ENCODE data around the gene ARHGEF40.

ARHGEF40 gene

DNA sequence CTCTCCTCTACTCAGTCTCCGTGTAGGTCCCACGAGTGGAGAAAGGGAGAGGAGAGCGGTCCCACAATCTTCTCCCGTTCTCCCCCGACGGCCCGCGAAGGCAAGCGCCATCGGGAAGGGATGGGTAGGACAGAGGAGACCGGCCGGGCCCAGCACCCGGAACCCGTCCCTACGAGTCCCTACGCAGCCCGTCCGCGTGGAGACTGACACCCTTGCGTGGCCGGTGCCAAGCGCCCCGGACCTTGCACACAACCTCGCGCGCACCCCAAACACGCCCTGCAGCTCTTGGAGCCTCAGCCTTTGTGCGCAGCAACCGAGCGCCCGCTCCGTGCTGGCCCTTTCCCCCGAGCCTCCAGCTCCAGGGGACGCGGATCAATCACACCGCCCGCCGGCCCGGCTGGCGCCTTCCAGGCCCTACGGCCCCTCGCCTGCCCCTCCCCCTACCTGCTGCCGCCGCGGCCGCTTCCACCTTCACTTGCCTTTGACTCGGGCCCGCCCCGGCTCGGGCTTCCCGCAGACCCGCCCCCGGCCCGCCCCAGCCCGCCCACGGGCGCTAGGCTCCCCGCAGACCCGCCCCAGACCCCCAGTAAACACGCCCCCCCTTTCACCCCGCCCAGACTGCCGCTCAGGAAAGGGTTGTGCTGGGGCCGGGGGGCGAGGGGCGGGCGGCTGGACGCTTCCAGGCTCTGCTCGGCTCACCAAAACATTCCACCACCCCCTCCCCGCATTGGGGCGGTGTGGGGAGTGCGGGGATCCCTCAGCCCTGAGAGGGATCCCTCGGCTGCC, 45.3 kb upstream of the ARHGEF40 start, which contains the start of gene NDRG2:
Gene NDRG2, minus strand, starts transcription at position 477 of the 786 bp plus-strand sequence. CDS start 1,746 bp downstream, outside the sequence.
- no peaks in the 10 kb centered on the region for H3K9me3 ChIP-seq
- H3K27ac ChIP-seq: peak within 1 kb of the TSS; percentile 96 to 97
- peaks cover 6 to 47% (median 33%) of the 10 kb centered on the region in 4 donors for H3K4me1 ChIP-seq
- peak within 1 kb of the TSS; percentile 86 to 96 for H3K4me3 ChIP-seq
- H3K27me3 ChIP-seq: no peaks in the 10 kb centered on the region
- peaks cover 16 to 27% (median 17%) of the 10 kb centered on the region in 3 donors for H3K36me3 ChIP-seq
- intact Hi-C loops (cut with DNase I; ENCODE audit: low total_unique reads): loop anchor here (5.0 kb wide), 1 partner anchor 78 kb away; the partner anchor contains the start of gene TMEM253
- TF ChIP-seq, protein P1, sequence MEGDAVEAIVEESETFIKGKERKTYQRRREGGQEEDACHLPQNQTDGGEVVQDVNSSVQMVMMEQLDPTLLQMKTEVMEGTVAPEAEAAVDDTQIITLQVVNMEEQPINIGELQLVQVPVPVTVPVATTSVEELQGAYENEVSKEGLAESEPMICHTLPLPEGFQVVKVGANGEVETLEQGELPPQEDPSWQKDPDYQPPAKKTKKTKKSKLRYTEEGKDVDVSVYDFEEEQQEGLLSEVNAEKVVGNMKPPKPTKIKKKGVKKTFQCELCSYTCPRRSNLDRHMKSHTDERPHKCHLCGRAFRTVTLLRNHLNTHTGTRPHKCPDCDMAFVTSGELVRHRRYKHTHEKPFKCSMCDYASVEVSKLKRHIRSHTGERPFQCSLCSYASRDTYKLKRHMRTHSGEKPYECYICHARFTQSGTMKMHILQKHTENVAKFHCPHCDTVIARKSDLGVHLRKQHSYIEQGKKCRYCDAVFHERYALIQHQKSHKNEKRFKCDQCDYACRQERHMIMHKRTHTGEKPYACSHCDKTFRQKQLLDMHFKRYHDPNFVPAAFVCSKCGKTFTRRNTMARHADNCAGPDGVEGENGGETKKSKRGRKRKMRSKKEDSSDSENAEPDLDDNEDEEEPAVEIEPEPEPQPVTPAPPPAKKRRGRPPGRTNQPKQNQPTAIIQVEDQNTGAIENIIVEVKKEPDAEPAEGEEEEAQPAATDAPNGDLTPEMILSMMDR (IDR thresholded peaks at IDR 0.05): no peak
- DNase-seq: peak; percentile 82 to 91

DNA sequence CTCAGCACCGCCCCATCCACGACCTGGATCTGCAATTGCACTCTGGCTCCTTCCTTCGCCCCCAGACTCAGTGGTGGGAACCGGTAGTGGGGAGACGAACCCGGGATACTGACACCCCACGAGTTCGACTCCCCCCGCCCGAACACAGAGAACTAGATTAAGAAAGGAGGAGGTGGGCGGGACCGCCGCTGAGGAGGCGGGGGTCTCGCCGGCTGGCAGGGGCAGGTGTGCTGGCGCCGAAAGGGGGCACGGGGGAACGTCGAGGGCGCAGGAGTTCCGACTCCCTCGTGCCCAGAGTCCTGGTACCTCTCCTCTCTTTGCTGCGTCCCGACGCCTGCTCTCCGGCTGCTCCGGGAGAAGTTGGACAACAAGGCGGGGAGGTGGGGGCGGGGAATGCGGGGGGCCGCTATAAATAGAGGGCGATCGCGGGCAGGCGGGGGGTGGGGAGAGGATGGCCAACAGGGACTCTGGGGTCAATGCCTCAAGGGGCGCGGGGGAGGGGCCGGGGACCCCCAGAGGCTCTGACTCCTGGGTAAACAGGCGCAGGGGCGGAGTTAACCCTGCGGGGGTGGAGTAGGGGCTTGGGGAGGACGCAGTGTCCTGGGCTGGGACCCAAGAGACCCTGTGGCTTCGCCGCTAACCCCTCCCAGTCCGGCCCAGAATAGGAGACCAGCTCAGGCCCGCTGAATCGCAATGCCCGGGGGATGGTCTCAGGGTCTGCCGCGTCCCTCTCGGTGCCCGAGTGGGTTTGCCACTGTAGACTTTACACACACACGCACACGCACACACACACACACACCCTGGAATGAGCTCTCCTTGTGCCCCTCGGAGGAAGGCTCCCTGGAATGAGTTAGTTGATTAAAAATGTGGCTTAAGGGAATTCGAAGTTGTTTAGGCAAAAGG, 44.5 kb upstream of the ARHGEF40 start:
- peak overlapping the region; percentile 96 to 97 for H3K27ac ChIP-seq
- intact Hi-C loops (cut with DNase I; ENCODE audit: low total_unique reads): no loop called here
- TF ChIP-seq, protein P1 (IDR thresholded peaks at IDR 0.05): peak in 1 of 2 experiments; percentile 7
- H3K36me3 ChIP-seq: peaks cover 12 to 19% (median 13%) of the 10 kb centered on the region in 3 donors
- no peaks in the 10 kb centered on the region for H3K27me3 ChIP-seq
- H3K9me3 ChIP-seq: no peaks in the 10 kb centered on the region
- H3K4me3 ChIP-seq: peak overlapping the region; percentile 86 to 96
- H3K4me1 ChIP-seq: peaks cover 6 to 47% (median 33%) of the 10 kb centered on the region in 4 donors
- DNase-seq: peak; percentile 76 to 86

DNA sequence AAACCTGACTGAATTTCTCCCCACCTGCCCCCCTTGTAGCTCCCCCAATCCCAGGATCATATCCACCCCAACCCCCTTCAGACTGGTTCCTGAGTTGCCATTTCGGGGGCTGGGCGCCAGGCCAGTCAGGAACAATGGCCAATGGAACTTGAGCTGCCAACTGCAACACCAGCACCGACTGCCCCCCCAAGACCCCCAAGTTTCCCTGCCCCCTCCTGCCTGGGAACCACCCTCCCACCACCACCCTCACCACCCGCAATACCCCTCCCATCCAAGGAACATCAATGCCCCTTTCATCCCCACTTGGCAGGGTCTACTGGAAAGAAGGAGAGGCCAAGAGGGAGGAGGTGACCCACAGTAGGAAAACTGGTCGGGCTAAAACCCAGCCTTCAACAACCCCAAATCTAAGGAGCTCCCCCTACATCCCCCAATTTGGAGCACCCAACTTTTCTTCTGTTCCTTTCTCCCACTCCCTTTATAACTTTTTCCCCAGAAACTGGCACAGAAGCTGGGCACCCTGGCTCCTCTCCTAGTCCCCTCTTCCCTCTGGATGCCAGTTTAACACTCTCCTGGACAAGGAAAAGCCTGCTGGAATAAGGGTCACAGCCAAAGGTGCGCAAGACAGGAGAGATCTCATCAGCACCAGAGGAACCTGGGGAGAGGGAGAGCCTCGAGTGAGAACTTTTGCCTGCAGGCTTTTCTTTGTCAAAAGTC, 43.7 kb upstream of the ARHGEF40 start:
- Histone ChIP-seq H3K4me1 (peaks cover 6 to 47% (median 33%) of the 10 kb centered on the region in 4 donors), H3K4me3 (peak overlapping the region; percentile 86 to 96), H3K27ac (peak overlapping the region; percentile 96 to 97), H3K9me3 (no peaks in the 10 kb centered on the region), H3K36me3 (peaks cover 5 to 11% (median 8%) of the 10 kb centered on the region in 3 donors), H3K27me3 (no peaks in the 10 kb centered on the region)
- TF ChIP-seq, protein P1 (IDR thresholded peaks at IDR 0.05): no peak
- intact Hi-C loops (cut with DNase I; ENCODE audit: low total_unique reads): no loop called here
- no peak for DNase-seq

DNA sequence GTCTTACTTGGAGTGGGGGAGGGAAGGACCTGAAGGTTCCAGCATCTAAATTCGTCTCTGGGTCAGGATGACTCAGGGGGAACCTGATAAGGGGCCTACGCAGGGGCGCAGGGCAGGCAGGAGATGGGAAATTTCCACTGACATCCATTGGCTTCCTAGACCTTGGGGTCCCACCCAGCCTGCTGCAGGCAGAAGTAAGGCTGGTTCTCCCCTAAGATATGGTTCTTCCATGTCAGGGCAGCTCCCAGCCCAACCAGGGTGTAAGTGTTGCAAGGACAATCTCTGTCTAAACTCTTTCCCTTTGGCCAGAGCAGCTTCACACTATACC, 43.2 kb upstream of the ARHGEF40 start:
- Histone ChIP-seq H3K27me3 (no peaks in the 10 kb centered on the region), H3K36me3 (peaks cover 0 to 6% (median 3%) of the 10 kb centered on the region in 3 donors), H3K27ac (peak overlapping the region; percentile 96 to 97), H3K4me3 (no peak overlapping the region), H3K9me3 (no peaks in the 10 kb centered on the region), H3K4me1 (peaks cover 6 to 45% (median 33%) of the 10 kb centered on the region in 4 donors)
- DNase-seq: no peak
- TF ChIP-seq, protein P1 (IDR thresholded peaks at IDR 0.05): no peak
- intact Hi-C loops (cut with DNase I; ENCODE audit: low total_unique reads): no loop called here

DNA sequence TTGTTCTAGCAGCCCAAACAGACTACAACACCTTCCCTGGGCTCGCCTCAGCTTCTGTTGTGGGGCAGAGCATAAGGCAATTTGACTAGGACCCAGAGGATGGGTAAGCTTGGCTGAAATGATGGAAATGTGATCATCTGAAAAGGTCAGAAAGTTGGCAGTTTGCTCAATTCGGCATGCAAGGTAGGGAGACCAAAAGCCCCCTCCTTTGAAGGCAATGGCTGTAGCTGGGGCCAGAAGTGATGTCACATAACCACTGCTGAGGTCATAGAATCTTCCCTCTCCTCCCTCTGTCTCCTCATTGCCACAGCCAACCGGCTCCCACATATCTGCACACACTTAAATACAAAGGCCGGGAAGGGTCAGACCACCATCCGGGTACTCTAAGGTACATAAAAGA, 40.2 kb upstream of the ARHGEF40 start, which contains the start of gene TPPP2:
Gene TPPP2, plus strand, starts transcription at position 301 of the 400 bp plus-strand sequence. CDS start 365 bp downstream, outside the sequence.
- H3K4me1 ChIP-seq: peaks cover 6 to 21% (median 17%) of the 10 kb centered on the region in 4 donors
- no peaks in the 10 kb centered on the region for H3K27me3 ChIP-seq
- H3K9me3 ChIP-seq: no peaks in the 10 kb centered on the region
- no peak for DNase-seq
- H3K36me3 ChIP-seq: no peaks in the 10 kb centered on the region
- H3K4me3 ChIP-seq: no peak within 1 kb of the TSS
- TF ChIP-seq, protein P1 (IDR thresholded peaks at IDR 0.05): no peak
- intact Hi-C loops (cut with DNase I; ENCODE audit: low total_unique reads): no loop called here
- H3K27ac ChIP-seq: no peak within 1 kb of the TSS
